ENCODE results near the gene GHSR.

GRCh38 chr3:172402892-172403643 lies 45.2 kb downstream of the GHSR start:
- TF ChIP-seq, protein P1, sequence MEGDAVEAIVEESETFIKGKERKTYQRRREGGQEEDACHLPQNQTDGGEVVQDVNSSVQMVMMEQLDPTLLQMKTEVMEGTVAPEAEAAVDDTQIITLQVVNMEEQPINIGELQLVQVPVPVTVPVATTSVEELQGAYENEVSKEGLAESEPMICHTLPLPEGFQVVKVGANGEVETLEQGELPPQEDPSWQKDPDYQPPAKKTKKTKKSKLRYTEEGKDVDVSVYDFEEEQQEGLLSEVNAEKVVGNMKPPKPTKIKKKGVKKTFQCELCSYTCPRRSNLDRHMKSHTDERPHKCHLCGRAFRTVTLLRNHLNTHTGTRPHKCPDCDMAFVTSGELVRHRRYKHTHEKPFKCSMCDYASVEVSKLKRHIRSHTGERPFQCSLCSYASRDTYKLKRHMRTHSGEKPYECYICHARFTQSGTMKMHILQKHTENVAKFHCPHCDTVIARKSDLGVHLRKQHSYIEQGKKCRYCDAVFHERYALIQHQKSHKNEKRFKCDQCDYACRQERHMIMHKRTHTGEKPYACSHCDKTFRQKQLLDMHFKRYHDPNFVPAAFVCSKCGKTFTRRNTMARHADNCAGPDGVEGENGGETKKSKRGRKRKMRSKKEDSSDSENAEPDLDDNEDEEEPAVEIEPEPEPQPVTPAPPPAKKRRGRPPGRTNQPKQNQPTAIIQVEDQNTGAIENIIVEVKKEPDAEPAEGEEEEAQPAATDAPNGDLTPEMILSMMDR (IDR thresholded peaks at IDR 0.05), result no peak
- TF ChIP-seq POLR2A (IDR thresholded peaks at IDR 0.05), result no peak
